ENCODE results near the gene PANX2. TPM values are rescaled to one million over a fixed set of nuclear protein-coding genes. Genes with fewer than 3 reads are reported as not detected.
A peak's percentile ranks its signal among the peaks of the same experiment; 100 is the strongest.
"Not testable (repeated sequence)": the region's sequence is repeated elsewhere in the genome, so short reads cannot be mapped to it uniquely, and the experiment has no call there.

PANX2 gene
- total RNA-seq, 1 experiment from 2014 or later, result 4.2 TPM

DNA sequence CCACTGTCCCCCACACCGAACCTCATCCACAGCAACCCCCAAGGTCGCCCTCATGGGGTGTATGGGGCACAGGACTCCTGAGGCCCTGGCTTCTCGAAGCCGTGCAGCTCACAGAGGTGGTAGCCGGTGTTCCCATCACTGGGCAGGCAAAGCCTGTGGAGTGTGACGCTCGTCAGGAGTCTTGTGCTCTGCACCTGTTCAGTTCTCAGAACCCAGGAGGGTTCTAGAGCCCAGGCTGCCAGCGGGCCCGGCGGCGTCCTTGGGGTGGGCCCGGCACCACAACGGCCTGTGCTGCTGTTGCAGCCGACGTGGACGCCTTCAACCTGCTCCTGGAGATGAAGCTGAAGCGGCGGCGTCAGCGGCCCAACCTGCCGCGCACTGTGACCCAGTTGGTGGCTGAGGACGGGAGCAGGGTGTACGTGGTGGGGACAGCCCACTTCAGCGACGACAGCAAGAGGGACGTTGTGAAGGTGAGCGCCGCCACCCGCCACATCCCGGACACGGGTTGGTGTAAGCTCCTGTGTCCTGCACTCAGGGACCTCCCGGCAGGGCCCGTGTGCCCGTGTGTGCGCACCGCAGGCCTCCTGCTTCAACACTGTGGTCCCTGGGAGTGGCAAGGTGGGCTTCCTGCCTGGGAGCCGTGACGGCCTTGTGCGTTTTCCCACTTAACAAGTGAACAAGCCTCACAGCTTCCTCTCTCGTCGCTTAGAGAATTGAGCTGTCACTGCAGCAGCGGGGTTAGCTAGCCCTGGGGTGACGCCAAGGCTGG lies 23.7 kb downstream of the PANX2 start:
- no peak for DNase-seq (ENCODE audit: extremely low read depth, low read depth)

DNA sequence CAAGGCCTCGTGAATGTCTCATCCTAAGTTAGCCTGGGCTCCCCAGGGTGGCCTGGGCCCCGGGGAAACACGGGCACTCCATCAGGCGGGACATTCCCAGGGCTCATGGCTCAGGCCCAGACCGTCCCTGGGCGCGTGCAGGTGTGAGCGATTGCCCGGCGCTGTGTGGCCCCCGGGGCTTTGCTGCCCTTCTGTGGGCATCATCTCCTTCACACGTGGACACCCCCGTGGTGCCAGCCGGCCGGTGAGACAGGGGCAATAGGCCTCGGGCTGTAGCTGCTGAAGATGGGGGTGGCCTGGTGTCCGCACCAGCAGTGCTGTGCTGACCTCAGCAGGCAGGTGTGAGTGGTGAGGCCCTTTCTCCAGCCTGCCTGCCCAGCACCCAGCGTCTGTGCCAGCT lies 25.7 kb downstream of the PANX2 start:
- DNase-seq (ENCODE audit: extremely low read depth, low read depth), result no peak

DNA sequence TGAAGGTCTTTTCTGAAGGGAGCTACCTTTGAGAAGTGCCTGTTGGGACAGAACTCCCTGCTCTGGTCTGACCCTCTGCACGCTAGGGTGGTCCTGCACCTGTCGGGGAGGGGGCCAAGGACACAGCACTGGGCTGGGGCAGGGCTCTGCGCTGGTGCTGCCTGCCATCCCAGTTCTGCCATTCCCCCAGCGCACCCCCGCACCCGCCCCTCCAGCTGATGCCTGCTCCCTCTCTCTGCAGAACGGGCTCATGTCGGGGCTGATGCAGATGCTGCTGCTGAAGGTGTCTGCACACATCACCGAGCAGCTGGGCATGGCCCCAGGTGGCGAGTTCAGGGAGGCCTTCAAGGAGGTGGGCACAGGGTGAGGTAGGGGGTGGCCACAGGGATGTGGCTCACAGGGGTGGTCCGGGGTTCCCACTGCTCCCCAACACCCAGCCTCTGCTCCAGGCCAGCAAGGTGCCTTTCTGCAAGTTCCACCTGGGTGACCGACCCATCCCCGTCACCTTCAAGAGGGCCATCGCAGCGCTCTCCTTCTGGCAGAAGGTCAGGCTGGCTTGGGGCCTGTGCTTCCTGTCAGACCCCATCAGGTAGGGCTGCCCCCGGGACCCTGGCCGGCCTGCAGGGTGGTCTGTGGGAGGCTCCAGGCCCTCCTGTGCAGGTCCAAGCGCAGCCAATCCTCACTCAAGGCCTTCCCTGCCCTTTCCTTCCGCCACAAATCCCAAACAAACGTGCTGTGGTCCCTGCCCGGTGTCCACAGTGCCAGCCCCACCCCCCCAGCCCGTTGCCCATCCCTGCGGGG lies 26.7 kb downstream of the PANX2 start:
- no peak for DNase-seq (ENCODE audit: extremely low read depth, low read depth)

DNA sequence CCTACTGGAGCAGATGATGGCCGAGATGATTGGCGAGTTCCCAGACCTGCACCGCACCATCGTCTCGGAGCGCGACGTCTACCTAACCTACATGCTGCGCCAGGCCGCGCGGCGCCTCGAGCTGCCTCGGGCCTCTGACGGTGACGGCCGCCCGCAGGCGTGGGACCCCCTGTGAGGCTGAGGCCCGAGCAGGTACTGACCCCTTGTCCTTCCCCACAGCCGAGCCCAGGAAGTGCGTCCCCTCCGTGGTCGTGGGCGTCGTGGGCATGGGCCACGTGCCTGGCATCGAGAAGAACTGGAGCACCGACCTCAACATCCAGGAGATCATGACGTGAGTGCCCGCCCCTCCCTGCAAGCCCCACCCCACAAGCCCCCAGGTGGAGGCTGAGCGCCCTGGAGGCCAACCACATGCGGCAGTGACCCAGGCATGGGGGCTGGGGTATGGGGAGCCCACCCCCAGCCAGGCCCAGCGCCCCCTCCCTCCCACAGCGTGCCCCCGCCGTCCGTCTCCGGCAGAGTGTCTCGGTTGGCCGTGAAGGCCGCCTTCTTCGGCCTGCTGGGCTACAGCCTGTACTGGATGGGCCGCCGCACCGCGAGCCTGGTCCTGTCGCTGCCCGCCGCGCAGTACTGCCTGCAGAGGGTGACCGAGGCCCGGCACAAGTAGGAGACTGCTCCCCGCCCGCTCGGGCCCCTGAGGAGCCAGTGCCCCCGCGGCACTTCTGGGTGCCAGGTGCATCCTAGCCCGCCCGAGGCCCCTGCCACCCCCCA lies 27.5 kb downstream of the PANX2 start:
- DNase-seq (ENCODE audit: extremely low read depth, low read depth), result no peak

DNA sequence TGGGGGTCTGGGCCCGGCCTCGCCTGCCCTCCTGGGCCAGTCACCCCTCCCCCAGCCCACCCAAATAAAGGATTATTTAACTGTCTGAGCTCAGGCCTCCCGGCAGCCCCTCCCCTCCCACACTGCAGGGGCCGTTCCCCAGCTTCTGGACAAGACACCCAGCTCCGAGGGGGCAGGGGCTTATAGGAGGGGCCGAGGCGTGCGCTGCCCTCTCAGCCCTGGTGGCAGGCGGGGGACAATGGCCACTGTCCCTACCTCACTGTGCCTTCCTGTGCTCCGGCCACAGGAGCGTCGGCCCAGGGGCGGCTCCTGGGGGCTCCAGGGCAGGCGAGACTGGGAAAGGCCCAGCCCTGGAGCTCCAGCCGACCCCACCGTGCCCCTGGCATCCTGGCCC lies 28.1 kb downstream of the PANX2 start:
- DNase-seq (ENCODE audit: extremely low read depth, low read depth), result no peak

DNA sequence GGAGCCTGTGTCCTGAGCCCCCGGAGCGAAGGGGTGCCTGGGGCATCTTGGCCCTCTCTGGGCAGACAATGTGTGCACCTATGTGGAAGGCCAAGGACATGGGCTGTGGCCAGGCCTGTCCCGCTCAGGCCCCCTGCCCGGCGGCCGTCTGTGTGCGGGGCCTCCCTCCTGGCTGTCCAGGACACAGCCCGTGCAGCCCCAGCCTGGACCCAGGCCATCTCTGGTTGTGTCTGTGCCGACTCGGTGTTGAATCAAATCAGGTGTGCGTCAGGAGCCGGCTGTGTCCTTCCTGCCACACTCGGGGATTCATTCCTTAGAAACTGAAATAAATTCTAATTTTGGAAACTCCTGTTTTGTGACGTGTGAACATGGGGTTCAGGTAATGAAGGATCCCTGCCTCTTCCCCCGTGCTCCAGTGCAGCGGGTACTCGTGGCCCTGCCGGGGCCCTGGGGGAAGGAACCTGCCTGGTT lies 28.8 kb downstream of the PANX2 start:
- DNase-seq (ENCODE audit: extremely low read depth, low read depth), result no peak

DNA sequence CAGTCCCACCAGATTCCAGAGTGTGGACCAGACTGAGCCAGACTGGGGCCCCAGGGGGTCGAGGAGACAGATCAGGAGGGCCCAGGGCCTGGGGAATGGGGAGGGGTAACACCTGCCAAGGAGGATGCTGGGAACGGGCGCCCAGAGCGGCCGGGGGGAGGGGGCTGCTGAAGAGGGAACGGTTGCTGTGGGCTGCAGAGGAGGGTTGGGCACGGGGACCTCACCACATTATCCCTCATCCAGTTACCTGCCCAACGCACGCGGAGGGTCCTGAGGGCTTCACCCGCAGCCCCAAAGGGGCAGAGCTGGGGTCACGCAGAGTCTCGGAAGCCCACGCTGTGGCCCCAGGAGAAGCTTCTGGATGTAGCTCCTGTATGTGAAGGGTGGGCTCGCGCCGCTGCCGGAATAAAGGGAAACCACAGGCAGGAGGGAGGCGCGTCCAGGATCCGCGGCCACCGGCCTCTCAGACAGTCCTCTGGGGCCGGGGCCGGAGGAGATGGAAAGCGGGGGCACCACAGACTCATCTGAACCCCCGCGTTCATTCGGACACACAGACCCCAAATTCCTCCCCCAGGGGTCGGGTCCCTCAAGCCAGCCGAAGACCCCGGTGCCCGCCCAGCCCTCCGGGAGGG lies 29.4 kb downstream of the PANX2 start:
- DNase-seq (ENCODE audit: extremely low read depth, low read depth), result no peak

DNA sequence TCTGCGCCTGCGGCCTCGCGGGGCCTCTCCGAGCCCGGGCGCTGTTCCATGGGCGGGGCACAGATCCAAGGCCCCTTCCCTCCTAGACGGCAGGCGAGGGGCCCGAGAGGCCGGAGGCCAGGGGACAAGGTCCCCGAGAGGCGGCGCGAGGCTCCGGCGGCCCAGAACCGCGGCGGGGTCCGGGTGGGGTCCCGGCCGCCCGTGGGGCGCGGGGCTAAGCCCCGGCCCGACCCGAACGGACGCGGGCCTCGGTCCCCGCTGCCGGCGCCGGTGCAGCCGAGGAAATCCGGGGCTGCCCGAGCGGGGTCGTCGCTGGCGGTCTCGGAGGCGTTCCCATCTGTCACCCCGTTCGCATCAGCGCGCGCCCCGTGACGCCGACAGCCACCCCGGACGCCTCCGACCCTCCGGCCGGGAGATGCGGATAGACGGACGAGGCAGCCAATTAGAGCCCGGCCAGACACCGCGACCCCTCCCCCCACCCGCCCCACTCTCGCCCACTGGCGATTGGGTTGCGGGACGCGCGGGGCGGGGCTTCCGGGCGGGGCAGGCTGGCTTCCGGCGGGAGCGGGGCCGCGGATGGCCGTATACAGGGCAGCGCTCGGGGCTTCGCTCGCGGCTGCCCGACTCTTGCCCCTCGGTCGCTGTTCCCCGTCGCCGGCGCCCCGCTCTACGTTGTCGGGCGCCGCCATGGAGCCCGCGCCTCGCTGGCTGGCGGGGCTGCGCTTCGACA lies 30.1 kb downstream of the PANX2 start, which contains the start of gene SELENOO:
Gene SELENOO (plus strand): TSS at position 551 of the 730 bp plus-strand sequence. CDS start 26 bp downstream, at position 577.
- peak; percentile 70 for DNase-seq (ENCODE audit: extremely low read depth, low read depth)

DNA sequence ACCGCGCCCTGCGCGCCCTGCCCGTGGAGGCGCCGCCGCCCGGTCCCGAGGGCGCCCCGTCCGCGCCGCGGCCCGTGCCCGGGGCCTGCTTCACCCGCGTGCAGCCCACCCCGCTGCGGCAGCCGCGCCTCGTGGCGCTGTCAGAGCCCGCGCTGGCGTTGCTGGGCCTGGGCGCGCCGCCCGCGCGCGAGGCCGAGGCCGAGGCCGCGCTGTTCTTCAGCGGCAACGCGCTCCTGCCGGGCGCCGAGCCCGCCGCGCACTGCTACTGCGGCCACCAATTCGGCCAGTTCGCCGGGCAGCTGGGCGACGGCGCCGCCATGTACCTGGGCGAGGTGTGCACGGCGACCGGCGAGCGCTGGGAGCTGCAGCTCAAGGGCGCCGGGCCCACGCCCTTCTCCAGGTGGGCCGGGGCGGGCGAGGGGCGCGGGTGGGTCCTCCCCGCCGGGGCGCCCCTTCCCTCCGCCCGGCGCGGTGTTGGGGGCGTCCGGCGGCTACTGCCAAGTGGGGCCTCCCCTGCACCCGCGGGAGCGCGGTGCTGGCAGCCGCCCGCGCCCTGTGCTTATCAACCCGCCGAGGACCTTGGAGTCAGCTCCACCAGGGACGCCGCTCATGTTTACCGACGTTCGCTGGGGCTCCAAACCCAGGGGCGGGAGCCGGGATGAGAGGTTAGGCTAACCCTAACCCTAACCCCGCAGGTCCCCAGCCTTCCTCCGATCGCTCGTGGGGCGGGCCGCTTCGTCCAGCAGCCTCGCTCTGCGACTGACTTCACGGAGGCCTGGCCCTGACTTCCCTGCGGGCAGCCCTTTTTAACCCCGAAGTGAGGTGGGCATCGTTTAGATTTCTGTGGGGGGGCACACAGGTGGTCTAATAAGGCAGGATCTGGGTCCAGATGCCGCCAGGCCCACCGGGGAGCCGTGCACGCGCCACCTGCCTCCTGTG lies 30.9 kb downstream of the PANX2 start:
- DNase-seq (ENCODE audit: extremely low read depth, low read depth), result no peak

DNA sequence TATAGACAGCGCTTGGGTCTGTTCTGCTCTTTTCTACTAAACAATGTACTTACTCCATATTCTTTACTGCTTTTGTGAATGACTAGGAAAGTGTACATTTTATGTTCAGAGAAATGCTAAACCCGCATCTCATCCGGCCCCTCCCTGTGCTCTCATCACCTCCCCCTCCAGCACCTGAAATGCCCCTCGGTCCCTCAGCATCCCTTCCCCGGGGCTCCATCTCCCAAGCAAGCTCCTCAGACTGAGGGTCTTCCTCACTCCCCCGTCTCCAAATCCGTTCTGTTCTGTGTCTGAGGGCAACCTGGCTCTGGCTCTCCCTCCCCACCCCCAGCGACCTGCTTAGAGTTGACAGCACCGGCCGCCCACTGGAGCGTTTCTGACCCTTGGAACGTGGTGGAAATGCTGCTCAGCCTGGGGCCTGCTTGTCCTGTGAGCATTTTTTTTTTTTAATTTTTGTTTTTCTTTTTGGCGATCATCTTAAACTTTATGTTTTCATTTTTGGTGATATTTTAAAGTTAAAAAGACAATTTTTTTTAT lies 31.7 kb downstream of the PANX2 start:
- no peak for DNase-seq (ENCODE audit: extremely low read depth, low read depth)

DNA sequence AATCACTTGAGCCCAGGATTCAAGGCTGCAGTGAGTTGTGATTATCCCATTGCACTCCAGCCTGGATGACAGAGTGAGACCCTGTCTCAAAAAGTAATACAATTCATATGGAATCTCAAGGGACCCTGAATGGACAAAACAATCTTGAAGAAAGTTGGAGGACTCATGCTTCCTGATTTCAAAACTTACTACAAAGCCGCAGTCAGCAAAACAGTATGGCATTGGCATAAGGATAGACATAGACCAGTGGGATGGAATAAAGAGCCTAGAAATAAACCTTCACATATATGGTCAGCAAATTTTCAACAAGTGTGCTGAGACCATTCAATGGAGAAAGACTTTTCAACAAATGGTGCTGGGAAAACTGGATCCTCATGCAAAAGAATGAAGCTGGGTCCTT lies 32.8 kb downstream of the PANX2 start:
- no peak for DNase-seq (ENCODE audit: extremely low read depth, low read depth)

DNA sequence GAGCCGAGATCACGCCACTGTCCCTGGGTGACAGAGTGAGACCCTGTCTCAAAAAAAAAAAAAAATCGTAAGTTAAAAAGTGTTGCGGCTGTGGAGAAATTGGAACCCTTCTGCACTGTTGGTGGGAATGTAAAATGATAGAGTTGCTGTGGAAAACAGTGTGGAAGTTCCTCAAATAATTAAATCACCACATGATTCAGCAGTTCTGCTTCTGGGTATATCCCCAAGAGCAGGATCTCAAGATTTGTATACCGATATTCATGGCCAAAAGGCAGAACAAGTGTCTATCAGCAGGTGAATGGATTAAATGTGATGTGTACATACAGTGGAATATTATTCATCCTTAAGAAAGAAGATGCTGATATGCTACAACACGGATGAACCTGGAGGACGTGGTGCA lies 34.0 kb downstream of the PANX2 start:
- no peak for DNase-seq (ENCODE audit: extremely low read depth, low read depth)

DNA sequence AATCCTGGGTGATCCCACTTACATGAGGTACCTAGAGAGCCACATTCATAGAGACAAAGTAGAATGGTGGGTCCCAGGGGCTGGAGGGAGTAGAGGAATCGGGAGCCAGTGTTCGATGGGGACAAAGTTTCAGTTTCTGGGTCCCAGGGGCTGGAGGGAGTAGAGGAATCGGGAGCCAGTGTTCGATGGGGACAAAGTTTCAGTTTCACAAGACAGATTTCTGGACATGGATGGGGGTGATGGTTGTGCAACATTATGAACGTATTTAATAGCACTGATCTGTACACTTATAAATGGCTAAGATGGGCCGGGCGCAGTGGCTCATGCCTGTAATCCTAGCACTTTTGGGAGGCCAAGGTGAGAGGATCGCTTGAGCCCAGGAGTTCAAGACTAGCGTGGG lies 34.5 kb downstream of the PANX2 start:
- not testable (repeated sequence) for DNase-seq (ENCODE audit: extremely low read depth, low read depth)

DNA sequence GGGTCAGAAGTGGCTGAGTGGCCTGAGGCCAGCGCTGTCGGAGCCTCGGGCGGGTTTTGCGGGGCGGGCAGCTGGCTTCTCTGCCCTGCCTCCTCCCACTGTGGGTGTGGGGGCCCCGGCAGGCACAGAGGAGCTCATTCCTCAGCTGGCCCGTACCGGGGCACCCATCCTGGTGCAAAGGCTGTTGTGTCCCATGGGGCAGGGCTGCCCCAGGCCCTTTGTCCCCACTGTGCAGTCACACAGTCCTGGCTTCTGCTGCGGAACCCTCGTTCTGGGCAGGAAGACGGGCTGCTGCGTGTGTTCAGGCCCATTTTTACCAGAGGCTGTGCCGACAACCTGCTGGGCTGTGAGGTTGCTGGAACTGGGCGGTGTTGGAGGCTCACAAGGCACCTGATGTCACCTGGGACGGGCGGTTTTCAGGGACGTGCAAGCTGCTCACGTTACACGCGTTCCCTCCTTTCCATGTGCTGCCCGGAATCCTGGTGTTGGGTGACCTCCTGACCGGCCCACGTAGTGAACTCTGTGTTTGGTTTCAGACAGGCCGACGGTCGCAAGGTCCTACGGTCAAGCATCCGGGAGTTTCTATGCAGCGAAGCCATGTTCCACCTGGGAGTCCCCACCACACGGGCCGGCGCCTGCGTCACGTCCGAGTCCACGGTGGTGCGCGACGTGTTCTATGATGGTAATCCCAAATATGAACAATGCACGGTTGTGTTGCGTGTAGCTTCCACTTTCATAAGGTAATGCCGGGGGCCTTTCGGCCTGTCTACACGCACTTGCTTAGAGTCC lies 35.4 kb downstream of the PANX2 start:
- DNase-seq (ENCODE audit: extremely low read depth, low read depth), result no peak

DNA sequence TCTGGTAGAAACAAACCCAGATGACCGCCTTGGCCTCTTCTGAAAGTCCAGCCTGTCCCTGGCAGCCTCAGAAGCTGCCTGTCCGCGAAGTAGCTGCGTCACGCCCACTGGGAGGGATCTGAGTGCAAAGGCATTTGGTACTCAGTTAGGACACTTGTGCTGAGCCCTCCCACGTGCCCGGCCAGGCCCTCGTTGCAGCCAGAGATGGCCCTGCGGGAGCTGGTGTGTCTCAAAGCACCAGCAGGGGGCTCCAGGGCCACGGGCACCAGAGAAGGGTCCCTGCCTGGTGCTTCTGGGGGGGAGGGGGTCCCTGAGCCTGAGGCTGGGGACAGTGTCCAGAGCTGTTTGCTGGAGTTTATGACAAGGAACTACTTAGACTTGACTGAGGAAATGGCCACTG lies 36.1 kb downstream of the PANX2 start:
- no peak for DNase-seq (ENCODE audit: extremely low read depth, low read depth)

DNA sequence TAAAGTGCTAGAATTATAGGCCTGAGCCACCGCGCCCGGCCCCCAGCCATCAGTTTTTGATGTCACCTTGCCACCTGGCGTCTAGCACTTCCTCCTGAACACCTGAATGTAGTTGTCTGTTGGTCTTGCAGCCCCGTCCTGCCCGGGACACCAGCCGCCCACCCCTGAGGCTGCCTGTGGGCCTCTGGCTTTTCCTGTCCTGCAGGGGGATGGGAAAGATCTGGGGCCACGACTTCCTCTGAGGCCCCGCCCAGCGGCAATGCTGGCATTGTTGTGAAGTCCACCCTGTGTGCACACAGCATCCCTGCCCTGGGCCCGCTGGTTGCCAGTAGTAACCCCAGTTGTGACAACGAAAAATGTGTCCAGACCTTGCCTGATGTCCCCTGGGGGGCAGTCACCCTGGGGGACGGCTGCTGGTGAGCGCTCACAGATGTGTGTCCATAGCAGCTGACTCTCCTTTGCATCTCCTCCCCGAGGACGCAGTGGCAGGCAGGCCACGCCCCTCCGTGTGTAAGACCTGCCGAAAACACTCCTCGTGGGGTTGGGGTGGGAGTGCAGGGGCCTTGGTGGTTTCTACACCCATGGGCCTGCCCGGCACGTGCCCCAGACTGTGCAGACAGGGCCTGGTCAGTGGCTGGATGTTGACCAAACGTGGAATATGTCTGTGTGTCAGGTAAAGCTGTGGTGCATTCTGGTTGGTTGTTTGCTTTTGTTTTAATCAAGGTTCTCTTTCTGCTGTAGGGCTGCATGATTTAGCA lies 37.0 kb downstream of the PANX2 start:
- DNase-seq (ENCODE audit: extremely low read depth, low read depth), result no peak

DNA sequence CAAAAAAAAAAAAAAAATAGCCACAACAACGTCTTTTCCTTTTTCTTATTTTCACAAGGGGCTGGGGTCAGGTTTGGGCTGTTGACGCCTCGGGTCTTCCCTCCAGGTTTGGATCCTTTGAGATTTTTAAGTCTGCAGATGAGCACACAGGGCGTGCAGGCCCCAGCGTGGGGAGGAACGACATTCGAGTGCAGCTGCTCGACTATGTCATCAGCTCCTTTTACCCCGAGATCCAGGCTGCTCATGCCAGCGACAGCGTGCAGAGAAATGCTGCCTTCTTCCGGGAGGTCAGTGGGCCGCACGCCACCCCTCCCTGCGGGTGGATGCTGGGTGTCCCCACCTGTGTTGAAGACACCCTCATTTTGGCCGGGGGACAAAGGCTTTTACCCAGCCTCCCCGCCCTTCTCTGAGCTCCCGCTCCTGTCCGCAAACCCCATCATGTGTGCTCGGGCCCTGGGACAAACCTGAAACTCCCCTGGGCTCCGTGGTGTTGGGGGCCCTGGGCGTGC lies 38.0 kb downstream of the PANX2 start:
- DNase-seq (ENCODE audit: extremely low read depth, low read depth), result no peak

All from NCI-H460 (cell line).